ENCODE data around the gene PITRM1.

The PITRM1 gene

GRCh38 chr10:3105905-3106304 is 66.7 kb downstream of the PITRM1 start:
- no peak overlapping the region for H3K4me3 ChIP-seq (ENCODE audit: control insufficient read depth, low read depth, low read length)
- no peak for TF ChIP-seq CTCF (IDR thresholded peaks at IDR 0.05; ENCODE audit: control insufficient read depth, insufficient read depth, low read depth, low read length, missing control alignments)
- DNase-seq (ENCODE audit: low read depth) = no peak

GRCh38 chr10:3105166-3105565 is 67.4 kb downstream of the PITRM1 start:
- no peak overlapping the region for H3K4me3 ChIP-seq (ENCODE audit: control insufficient read depth, low read depth, low read length)
- TF ChIP-seq CTCF (IDR thresholded peaks at IDR 0.05; ENCODE audit: control insufficient read depth, insufficient read depth, low read depth, low read length, missing control alignments) = no peak
- no peak for DNase-seq (ENCODE audit: low read depth)

DNA sequence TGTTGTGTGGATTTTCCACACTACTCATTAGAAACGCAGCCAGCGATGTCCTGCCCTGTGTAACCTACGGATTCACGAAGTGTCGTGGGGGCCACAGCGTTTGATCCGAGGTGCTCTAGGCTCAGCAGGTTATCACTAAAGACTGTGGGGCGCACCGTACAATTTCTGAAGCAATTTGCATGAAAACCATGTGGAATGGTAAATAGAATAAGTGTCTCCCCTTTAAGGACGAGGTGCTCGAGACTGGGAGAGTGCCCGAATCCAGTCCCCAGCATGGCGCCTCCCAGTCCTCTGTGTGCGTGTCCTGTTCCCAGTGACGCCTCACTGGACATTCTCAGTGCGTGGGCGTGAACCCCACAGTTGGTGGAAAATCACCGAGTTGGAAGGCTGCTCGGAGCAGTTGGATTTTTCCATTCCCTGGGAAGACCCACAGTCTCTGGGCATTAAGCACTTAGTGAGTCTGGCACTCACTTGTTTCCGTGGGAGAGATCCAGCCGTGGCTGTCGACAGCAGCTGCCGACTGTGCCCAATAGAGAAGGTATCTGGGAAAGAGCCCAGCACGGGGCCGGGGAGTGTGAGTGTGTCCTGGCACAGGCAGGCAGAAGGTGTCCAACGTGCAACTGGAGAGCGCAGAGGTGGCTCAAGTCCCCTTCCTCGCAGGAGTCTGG is 68.2 kb downstream of the PITRM1 start:
- TF ChIP-seq CTCF (IDR thresholded peaks at IDR 0.05; ENCODE audit: control insufficient read depth, insufficient read depth, low read depth, low read length, missing control alignments) = no peak
- DNase-seq (ENCODE audit: low read depth) = no peak
- no peak overlapping the region for H3K4me3 ChIP-seq (ENCODE audit: control insufficient read depth, low read depth, low read length)

- no peak for TF ChIP-seq CTCF (IDR thresholded peaks at IDR 0.05; ENCODE audit: control insufficient read depth, insufficient read depth, low read depth, low read length, missing control alignments)
- H3K4me3 ChIP-seq (ENCODE audit: control insufficient read depth, low read depth, low read length) = no peak overlapping the region
- no peak for DNase-seq (ENCODE audit: low read depth)
Observed at GRCh38 chr10:3103646-3104045, 68.9 kb downstream of the PITRM1 start.

DNA sequence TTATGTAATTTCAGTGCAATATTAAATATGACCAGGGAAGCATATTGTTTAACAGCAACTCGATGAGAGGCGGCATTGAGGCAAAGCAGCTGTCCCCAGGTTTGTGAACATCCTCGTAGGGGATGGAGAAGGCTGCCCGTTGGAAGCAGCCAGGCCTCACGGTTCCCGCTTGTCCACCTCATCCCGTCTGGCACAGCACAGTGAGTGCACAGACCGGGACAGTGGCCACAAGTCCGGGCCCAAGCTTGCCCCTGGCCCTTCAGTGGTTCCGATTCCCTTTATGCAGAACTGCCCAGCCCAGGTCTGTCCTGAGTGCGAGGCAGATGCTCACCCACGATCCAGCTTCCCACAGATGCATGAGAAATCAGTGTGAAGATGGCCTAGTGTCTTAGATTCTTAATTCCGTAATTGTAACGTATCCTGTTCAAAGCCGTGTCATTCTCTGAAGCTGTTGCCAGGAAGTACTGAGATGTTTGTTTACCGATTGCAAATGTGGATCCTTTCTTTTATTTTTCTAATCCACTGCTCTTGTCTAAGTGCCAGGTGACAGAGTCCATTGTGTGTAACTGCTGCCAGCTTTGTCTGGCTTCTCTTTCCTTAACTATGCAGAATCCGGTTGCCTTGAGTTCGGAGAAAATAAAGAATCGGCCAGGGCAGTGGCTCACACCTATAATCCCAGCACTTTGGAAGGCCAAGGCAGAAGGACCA is 69.7 kb downstream of the PITRM1 start:
- H3K4me3 ChIP-seq (ENCODE audit: control insufficient read depth, low read depth, low read length) = no peak overlapping the region
- no peak for TF ChIP-seq CTCF (IDR thresholded peaks at IDR 0.05; ENCODE audit: control insufficient read depth, insufficient read depth, low read depth, low read length, missing control alignments)
- DNase-seq (ENCODE audit: low read depth) = no peak

- no peak for TF ChIP-seq CTCF (IDR thresholded peaks at IDR 0.05; ENCODE audit: control insufficient read depth, insufficient read depth, low read depth, low read length, missing control alignments)
Observed at GRCh38 chr10:3100856-3101640, 71.5 kb downstream of the PITRM1 start.

More at GRCh38 chr10:3100856-3101640, 71.5 kb downstream of the PITRM1 start:
- H3K4me3 ChIP-seq (ENCODE audit: control insufficient read depth, low read depth, low read length) = no peak overlapping the region
- no peak for DNase-seq (ENCODE audit: low read depth)
